ENCODE results near the gene BAIAP2.

The BAIAP2 gene

DNA sequence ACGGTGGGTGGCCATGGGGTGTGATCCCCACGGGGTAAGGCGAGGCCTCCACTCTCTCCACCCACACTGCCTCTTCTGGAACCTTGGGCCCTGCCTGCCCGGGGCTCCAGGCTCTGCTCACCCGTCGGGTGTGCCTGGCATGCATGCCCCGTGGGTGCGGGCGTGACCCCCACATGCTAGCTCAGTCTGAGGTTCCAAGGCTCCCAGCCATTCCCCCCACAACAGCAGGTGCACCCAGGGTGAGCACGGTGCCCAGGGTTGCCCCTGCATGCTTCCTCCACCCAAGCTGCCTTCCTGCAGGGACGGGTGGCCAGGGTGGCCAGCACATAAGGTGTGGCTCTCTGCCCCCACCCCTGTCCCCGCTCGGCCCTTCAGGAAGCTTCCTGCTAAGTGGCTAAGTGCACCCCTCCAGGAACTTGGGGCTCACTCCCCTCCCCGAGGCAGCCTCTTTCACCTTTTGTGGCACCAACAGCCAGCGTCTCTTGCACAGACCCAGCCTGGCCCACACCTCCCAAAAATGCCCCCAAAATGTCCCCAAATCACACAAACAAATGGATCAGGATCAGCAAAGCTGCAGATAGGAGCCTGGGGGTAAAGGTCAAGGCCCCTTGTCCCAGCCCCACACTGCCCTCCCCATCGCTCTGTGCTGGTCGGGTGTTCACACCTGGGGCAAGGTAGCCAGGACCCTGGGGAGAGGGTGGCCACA, 108.9 kb downstream of the BAIAP2 start:
- TF ChIP-seq POLR2AphosphoS5 (IDR thresholded peaks at IDR 0.05; ENCODE audit: low read depth, low read length) (no peak), TAF1 (IDR thresholded peaks at IDR 0.05; ENCODE audit: borderline replicate concordance, insufficient read depth, low read length) (no peak), SIN3A (IDR thresholded peaks at IDR 0.05; ENCODE audit: borderline replicate concordance, insufficient read depth, low read length) (no peak), FOXP2 (optimal IDR thresholded peaks at IDR 0.05; ENCODE audit: borderline replicate concordance, extremely low read depth, extremely low read length, insufficient read depth) (no peak)

DNA sequence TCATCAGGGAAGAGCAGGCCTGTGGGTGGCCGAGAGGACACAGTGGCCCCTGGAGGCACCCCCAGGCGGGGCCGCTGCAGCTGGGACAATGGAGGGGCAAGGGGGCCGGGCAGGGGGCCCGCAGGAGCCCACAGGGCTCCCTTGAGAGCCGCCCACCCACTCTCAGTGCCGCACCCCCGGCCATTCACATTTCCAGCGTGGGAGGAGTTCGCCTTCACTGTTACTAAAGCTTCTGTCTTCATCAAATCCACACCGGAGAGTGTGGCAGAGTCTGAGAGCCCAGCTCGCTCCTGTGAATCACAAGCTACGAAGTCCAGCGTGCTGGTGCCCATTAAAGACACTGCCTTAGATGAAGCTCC, 109.5 kb downstream of the BAIAP2 start:
- TF ChIP-seq TAF1 (IDR thresholded peaks at IDR 0.05; ENCODE audit: borderline replicate concordance, insufficient read depth, low read length) (no peak), FOXP2 (optimal IDR thresholded peaks at IDR 0.05; ENCODE audit: borderline replicate concordance, extremely low read depth, extremely low read length, insufficient read depth) (no peak)
- TF ChIP-seq, protein P1, sequence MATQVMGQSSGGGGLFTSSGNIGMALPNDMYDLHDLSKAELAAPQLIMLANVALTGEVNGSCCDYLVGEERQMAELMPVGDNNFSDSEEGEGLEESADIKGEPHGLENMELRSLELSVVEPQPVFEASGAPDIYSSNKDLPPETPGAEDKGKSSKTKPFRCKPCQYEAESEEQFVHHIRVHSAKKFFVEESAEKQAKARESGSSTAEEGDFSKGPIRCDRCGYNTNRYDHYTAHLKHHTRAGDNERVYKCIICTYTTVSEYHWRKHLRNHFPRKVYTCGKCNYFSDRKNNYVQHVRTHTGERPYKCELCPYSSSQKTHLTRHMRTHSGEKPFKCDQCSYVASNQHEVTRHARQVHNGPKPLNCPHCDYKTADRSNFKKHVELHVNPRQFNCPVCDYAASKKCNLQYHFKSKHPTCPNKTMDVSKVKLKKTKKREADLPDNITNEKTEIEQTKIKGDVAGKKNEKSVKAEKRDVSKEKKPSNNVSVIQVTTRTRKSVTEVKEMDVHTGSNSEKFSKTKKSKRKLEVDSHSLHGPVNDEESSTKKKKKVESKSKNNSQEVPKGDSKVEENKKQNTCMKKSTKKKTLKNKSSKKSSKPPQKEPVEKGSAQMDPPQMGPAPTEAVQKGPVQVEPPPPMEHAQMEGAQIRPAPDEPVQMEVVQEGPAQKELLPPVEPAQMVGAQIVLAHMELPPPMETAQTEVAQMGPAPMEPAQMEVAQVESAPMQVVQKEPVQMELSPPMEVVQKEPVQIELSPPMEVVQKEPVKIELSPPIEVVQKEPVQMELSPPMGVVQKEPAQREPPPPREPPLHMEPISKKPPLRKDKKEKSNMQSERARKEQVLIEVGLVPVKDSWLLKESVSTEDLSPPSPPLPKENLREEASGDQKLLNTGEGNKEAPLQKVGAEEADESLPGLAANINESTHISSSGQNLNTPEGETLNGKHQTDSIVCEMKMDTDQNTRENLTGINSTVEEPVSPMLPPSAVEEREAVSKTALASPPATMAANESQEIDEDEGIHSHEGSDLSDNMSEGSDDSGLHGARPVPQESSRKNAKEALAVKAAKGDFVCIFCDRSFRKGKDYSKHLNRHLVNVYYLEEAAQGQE (IDR thresholded peaks at IDR 0.05; ENCODE audit: insufficient read depth in 1 of 2, low read depth in 2 of 2, low read length in 2 of 2): no peak

DNA sequence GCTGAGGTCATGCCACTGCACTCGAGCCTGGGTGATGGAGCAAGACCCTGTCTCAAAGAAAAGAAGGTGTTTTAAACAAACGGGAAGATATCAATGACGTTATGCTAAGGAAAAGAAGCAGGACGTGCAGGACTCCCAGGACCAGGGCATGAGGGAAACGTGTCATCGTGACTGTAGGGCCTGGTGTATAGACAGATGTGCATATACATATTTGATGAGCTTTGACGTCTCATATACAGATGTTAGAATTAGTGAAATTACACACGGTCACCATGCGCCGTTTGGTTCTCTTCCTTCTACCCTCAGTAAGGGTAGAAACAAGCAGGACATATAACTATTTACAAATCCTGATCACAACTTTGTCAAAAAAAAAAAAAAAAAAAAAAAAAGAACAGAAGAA, 112.8 kb downstream of the BAIAP2 start:
- TF ChIP-seq, protein P1 (IDR thresholded peaks at IDR 0.05; ENCODE audit: insufficient read depth in 1 of 2, low read depth in 2 of 2, low read length in 2 of 2): no peak
- TF ChIP-seq FOXP2 (optimal IDR thresholded peaks at IDR 0.05; ENCODE audit: borderline replicate concordance, extremely low read depth, extremely low read length, insufficient read depth) (no peak), POLR2AphosphoS5 (IDR thresholded peaks at IDR 0.05; ENCODE audit: low read depth, low read length) (no peak), TAF1 (IDR thresholded peaks at IDR 0.05; ENCODE audit: borderline replicate concordance, insufficient read depth, low read length) (no peak), SIN3A (IDR thresholded peaks at IDR 0.05; ENCODE audit: borderline replicate concordance, insufficient read depth, low read length) (no peak)

DNA sequence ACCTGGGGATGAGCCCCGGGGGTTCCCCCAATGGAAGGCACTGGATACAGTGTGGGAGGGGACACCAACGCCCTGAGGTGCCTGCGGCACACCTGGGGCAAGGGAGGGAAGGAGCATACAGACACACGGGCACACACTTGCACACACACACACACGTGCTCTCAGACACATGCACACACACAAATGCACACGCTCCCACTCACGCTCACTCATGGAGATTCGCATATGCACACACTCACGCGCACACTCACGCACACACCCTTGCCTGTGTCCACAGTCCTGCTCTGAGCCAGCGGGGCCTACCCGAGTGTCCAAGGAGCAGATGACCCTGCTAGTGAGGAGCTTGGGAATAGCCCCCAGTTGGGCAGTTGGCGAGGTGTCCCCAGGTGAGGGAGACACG, 113.6 kb downstream of the BAIAP2 start:
- TF ChIP-seq, protein P1 (IDR thresholded peaks at IDR 0.05; ENCODE audit: insufficient read depth in 1 of 2, low read depth in 2 of 2, low read length in 2 of 2): no peak
- TF ChIP-seq TAF1 (IDR thresholded peaks at IDR 0.05; ENCODE audit: borderline replicate concordance, insufficient read depth, low read length) (no peak), POLR2AphosphoS5 (IDR thresholded peaks at IDR 0.05; ENCODE audit: low read depth, low read length) (no peak), SIN3A (IDR thresholded peaks at IDR 0.05; ENCODE audit: borderline replicate concordance, insufficient read depth, low read length) (no peak), FOXP2 (optimal IDR thresholded peaks at IDR 0.05; ENCODE audit: borderline replicate concordance, extremely low read depth, extremely low read length, insufficient read depth) (no peak)

DNA sequence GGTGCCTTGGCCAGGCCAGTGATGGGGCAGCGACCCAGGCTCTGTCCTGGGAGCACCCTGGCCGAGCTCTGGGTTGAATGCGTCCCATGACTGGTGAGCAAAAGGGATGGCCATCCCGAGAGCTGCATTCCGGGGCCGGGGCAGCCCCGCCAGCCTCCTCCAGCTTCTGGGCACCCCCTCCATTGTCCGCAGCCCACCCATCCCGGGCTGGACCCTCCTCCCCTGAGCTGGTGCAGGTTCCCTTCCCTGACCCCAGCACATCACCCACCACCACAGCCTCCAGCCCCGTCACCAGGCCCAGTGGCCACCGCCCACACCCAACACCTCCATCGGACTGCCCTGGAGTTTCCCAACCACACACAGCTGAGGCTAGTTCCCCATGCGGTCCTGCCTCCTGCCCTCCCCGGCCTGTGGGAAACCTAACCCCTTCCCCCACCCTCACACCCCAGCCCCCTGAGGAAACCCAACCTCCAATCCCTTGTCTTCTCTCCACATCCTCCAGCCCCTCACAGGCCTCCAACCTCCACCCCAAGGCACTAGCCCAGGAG, 114.1 kb downstream of the BAIAP2 start:
- TF ChIP-seq, protein P1 (IDR thresholded peaks at IDR 0.05; ENCODE audit: insufficient read depth in 1 of 2, low read depth in 2 of 2, low read length in 2 of 2): no peak
- no peak for TF ChIP-seq POLR2AphosphoS5 (IDR thresholded peaks at IDR 0.05; ENCODE audit: low read depth, low read length)

Measured in PFSK-1 (cell line).